A549 (cell line): ENCODE measurements around the gene CCDC171.

Experiments
- BHLHE40 ChIP-seq: IDR thresholded peaks from 2 replicates; pipeline ENCODE4 v1.6.1; 2012; ENCODE audit warnings: low read depth, low read length, inconsistent platforms
- CEBPB ChIP-seq, 2 experiments: fragments of >200 bp in 1 of 2; sonication (Bioruptor Twin) in 1 of 2; formaldehyde crosslinking in 1 of 2; IDR thresholded peaks; 2 replicates each; pipeline ENCODE4 v1.6.1; 2012 to 2016
- CHD2 ChIP-seq: fragments of 150-350 bp; IDR thresholded peaks from 2 replicates; pipeline ENCODE4 v1.6.1; 2014; ENCODE audit warnings: low read length; ENCODE audit not compliant: partially characterized antibody
- CTCF ChIP-seq: fragments of >200 bp; sonication (Bioruptor Twin); formaldehyde crosslinking; IDR thresholded peaks from 3 replicates; pipeline ENCODE4 v1.5.1; 2016
- EHMT2 ChIP-seq: fragments of 200-600 bp; sonication (generic); IDR thresholded peaks from 2 replicates; pipeline ENCODE4 v1.6.1; 2016; ENCODE audit warnings: antibody characterized with exemption, low read depth, mild to moderate bottlenecking, moderate library complexity
- EP300 ChIP-seq, 2 experiments: fragments of >200 bp; sonication (Bioruptor Twin); formaldehyde crosslinking; IDR thresholded peaks; 2 replicates in 1 of 2; 3 replicates in 1 of 2; pipeline ENCODE4 v1.6.1; 2016 to 2017
- NFE2L2 ChIP-seq: fragments of 150-350 bp; conservative IDR thresholded peaks from 2 replicates; pipeline ENCODE4 v1.6.1; 2014; ENCODE audit warnings: low read length
- PHF8 ChIP-seq: fragments of 200-600 bp; sonication (generic); IDR thresholded peaks from 2 replicates; pipeline ENCODE4 v1.6.1; 2016; ENCODE audit warnings: low read depth, mild to moderate bottlenecking, antibody characterized with exemption, moderate library complexity, borderline replicate concordance
- POLR2A ChIP-seq: IDR thresholded peaks from 2 replicates; pipeline ENCODE4 v1.6.1; 2012; ENCODE audit warnings: mild to moderate bottlenecking, low read length
- RAD21 ChIP-seq, 2 experiments: fragments of >200 bp in 1 of 2; sonication (Bioruptor Twin) in 1 of 2; formaldehyde crosslinking in 1 of 2; IDR thresholded peaks in 1 of 2; conservative IDR thresholded peaks in 1 of 2; 2 replicates in 1 of 2; 3 replicates in 1 of 2; pipeline ENCODE4 v1.6.1; 2012 to 2018; ENCODE audit warnings: inconsistent platforms in 1 of 2
- SMC3 ChIP-seq: fragments of >200 bp; sonication (Bioruptor Twin); formaldehyde crosslinking; IDR thresholded peaks from 3 replicates; pipeline ENCODE4 v1.6.1; 2018; ENCODE audit warnings: inconsistent platforms
- TF ChIP-seq, protein P1 (sequence below): fragments of >200 bp; sonication (Bioruptor Twin); formaldehyde crosslinking; IDR thresholded peaks from 3 replicates; pipeline ENCODE4 v1.6.1; 2016

DNA sequence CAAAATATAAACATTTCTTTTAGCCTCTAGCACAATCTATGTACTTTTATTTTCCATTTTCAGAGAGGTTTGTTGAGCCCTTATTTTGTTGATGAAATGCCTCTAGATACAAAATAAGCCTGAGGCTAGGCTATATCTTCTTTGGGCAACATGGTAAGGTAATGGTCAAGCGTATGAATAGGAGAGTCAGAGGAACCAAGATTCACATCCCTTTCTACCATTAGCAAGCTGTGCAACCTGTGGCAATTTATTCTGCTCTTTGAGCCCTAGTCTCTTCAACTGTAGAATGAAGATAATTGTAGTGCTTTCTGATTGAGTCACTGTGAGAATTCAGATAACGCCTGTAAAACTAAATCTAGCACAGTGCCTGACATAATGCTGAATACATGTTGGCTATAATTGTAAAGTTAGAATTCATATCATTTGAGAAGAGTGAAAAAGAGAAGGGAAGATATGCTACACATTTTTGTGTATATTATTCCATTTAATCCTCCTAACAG lies 412.5 kb downstream of the CCDC171 start:
- no peak for TF ChIP-seq POLR2A
- no peak for TF ChIP-seq EHMT2
- TF ChIP-seq CTCF = no peak
- no peak for TF ChIP-seq CEBPB (IDR thresholded peaks at IDR 0.05)
- TF ChIP-seq PHF8 = no peak
- no peak for TF ChIP-seq RAD21 (conservative IDR thresholded peaks at IDR 0.05 in 1 of 2, IDR thresholded peaks at IDR 0.05 in 1 of 2)
- TF ChIP-seq EP300 (IDR thresholded peaks at IDR 0.05) = no peak
- TF ChIP-seq, protein P1, sequence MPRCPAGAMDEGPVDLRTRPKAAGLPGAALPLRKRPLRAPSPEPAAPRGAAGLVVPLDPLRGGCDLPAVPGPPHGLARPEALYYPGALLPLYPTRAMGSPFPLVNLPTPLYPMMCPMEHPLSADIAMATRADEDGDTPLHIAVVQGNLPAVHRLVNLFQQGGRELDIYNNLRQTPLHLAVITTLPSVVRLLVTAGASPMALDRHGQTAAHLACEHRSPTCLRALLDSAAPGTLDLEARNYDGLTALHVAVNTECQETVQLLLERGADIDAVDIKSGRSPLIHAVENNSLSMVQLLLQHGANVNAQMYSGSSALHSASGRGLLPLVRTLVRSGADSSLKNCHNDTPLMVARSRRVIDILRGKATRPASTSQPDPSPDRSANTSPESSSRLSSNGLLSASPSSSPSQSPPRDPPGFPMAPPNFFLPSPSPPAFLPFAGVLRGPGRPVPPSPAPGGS = no peak
- TF ChIP-seq SMC3 = no peak
- no peak for TF ChIP-seq BHLHE40
- no peak for TF ChIP-seq CHD2
- no peak for TF ChIP-seq NFE2L2
